AG04450 (cell line): ENCODE results near the gene INPP5E. TPM values are rescaled to one million over a fixed set of nuclear protein-coding genes. Genes with fewer than 3 reads are reported as not detected.

Experiments used
- CTCF ChIA-PET: fragments of 300-600, 350-600 bp; formaldehyde crosslinking; extraction: SDS; loops from one replicate; lab custom pipeline; 2022; ENCODE audit warnings: antibody characterized with exemption, inconsistent platforms; lab: Charles Lee
- POLR2A ChIA-PET: fragments of 350-600 bp; formaldehyde crosslinking; extraction: SDS; loops from one replicate; lab custom pipeline; 2021; ENCODE audit warnings: antibody characterized with exemption, inconsistent platforms; lab: Yijun Ruan, JAX
- DNase-seq: peaks from one replicate; pipeline ENCODE4 v3.0.0-alpha.2; 2011; ENCODE audit warnings: low read depth, low spot score
- H3K27ac ChIP-seq: one replicate; pipeline ENCODE4 v1.5.1; 2012; ENCODE audit warnings: low read depth, low read length, control low read depth
- H3K27me3 ChIP-seq: one replicate; pipeline ENCODE4 v1.6.0; 2012; ENCODE audit warnings: low read length; ENCODE audit not compliant: control insufficient read depth, insufficient read depth
- H3K4me3 ChIP-seq: 2 replicates; pipeline ENCODE4 v1.5.1; 2011; ENCODE audit warnings: mild to moderate bottlenecking, low read depth, low read length, control low read depth
- H3K9me3 ChIP-seq: 2 replicates; pipeline ENCODE4 v1.5.1; 2012; ENCODE audit warnings: low read length; ENCODE audit not compliant: control insufficient read depth, insufficient read depth
- CTCF ChIP-seq: IDR thresholded peaks from 2 replicates; pipeline ENCODE4 v1.5.1; 2011; ENCODE audit warnings: low read depth, low read length, control low read depth, inconsistent platforms
- polyA plus RNA-seq: library from polyadenylated mRNA; depleted of rRNA; stranded (reverse); fragments of >200 nt; gene quantifications from 2 replicates; pipeline ENCODE4 v1.2.3, GENCODE V29; 2011

INPP5E gene
- polyA plus RNA-seq, 1 experiment = 4.3 TPM

- no peaks in the 10 kb centered on the region for H3K27me3 ChIP-seq
- TF ChIP-seq CTCF = no peak
- no peak overlapping the region for H3K27ac ChIP-seq
- no peaks in the 10 kb centered on the region; the same call in 1 of the 2 replicates for H3K9me3 ChIP-seq
- POLR2A ChIA-PET = interaction anchor here (0.8 to 1.2 kb wide), 2 partner anchors 8 to 38 kb away, joined by 4 to 8 read pairs; partner anchors contain the start of gene DNLZ
- H3K4me3 ChIP-seq = no peak overlapping the region
- DNase-seq = no peak
- CTCF ChIA-PET = interaction anchor here (0.7 to 3.0 kb wide), 5 partner anchors 8 to 260 kb away, joined by 3 to 36 read pairs (median 5); no protein-coding TSS in a partner anchor
These were observed 38.3 kb downstream of the INPP5E start for GRCh38 chr9:136401173-136401922.

- peak; percentile 34 for DNase-seq
- no peaks in the 10 kb centered on the region; the same call in 1 of the 2 replicates for H3K9me3 ChIP-seq
- CTCF ChIA-PET = interaction anchor here (0.5 to 3.0 kb wide), 5 partner anchors 9 to 88 kb away, joined by 3 to 36 read pairs (median 5); no protein-coding TSS in a partner anchor
- POLR2A ChIA-PET = interaction anchor here (1.2 kb wide), 1 partner anchor 37 kb away, joined by 8 read pairs; the partner anchor contains the start of gene DNLZ
- TF ChIP-seq CTCF = peak; percentile 68
- no peaks in the 10 kb centered on the region for H3K27me3 ChIP-seq
- H3K4me3 ChIP-seq = peak within 1 kb of the TSS; percentile 86
- peak within 1 kb of the TSS; percentile 57 for H3K27ac ChIP-seq
These were observed 39.4 kb downstream of the INPP5E start, which contains the start of gene SNAPC4 for GRCh38 chr9:136400038-136400834. SNAPC4 (minus strand) TSS chr9:136400170; CDS start chr9:136398428, 1,742 bp downstream.

- TF ChIP-seq CTCF = no peak
These were observed 40.2 kb downstream of the INPP5E start for GRCh38 chr9:136399176-136400037.

GRCh38 chr9:136398286-136398685 is 41.4 kb downstream of the INPP5E start:
- no peaks in the 10 kb centered on the region; the same call in 1 of the 2 replicates for H3K9me3 ChIP-seq
- peak overlapping the region; percentile 86 for H3K4me3 ChIP-seq
- ChIA-PET CTCF (interaction anchor here (1.8 kb wide), 1 partner anchor 85 kb away, joined by 9 read pairs; no protein-coding TSS in a partner anchor), POLR2A (no interaction called here)
- no peak for TF ChIP-seq CTCF
- H3K27ac ChIP-seq = no peak overlapping the region
- no peaks in the 10 kb centered on the region for H3K27me3 ChIP-seq
- no peak for DNase-seq

More at GRCh38 chr9:136399176-136400037, 40.2 kb downstream of the INPP5E start:
- Histone ChIP-seq H3K9me3 (no peaks in the 10 kb centered on the region; the same call in 1 of the 2 replicates), H3K4me3 (peak overlapping the region; percentile 86), H3K27me3 (no peaks in the 10 kb centered on the region), H3K27ac (peak overlapping the region; percentile 47)
- DNase-seq = no peak
- CTCF ChIA-PET = interaction anchor here (0.5 to 1.8 kb wide), 3 partner anchors 13 to 159 kb away, joined by 3 to 9 read pairs (median 4); no protein-coding TSS in a partner anchor
- POLR2A ChIA-PET = no interaction called here
